ENCODE results near the gene OR4C46.
"Not testable (repeated sequence)": the region's sequence is repeated elsewhere in the genome, so short reads cannot be mapped to it uniquely, and the experiment has no call there.

OR4C46 gene

DNA sequence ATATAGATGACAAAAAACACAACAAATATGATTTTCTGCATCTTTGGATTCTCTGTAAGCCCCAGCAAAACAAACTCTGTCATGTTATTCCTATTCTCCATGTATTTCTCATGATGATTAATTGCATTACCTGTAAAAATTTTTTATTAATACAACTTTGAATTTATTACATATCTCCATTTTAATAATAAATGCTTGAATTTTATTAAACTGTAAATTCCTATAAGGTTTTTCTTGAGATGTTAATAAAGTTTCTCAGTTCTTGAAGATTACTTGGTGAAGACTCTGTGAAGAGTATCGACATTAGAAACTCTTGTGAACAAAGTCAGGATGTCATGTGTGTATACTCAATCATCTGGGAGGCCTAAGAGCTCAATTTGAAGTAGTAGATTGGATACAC, at the start of gene OR4C46:
OR4C46 (minus strand) TSS at position 101 of the 400 bp plus-strand sequence; CDS start at position 101, 0 bp downstream.
- DNase-seq: no peak

DNA sequence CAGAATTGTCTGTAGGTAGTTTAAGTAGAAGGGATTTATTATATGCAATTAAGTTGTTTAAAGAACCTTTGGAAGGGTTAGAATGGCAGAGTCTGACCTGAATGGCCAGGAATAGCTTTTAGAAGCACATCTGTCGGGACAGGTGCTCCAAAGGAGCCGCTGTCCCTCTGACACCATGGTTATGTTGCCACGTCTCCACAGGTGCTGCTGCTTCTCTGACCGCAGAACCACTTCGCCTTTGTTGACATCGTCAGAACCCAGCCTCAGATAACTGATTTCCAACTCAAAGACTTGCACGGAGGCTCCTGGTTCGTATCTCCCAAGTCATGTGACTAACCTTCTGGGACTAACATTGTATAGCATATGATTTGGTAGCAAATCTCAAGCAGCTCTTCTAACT, 41.8 kb upstream of the OR4C46 start:
- not testable (repeated sequence) for DNase-seq

DNA sequence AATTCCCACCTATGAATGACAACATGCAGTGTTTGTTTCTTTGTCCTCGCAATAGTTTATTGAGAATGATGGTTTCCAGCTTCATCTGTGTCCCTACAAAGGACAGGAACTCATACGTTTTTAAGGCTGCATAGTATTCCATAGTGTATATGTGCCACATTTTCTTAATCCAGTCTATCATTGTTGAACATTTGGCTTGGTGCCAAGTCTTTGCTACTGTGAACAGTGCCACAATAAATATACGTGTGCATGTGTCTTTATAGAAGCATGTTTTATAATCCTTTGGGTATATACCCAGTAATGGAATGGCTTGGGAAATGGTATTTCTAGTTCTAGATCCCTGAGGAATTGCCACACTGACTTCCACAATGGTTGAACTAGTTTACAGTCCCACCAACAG, 42.4 kb downstream of the OR4C46 start:
- not testable (repeated sequence) for DNase-seq

DNA sequence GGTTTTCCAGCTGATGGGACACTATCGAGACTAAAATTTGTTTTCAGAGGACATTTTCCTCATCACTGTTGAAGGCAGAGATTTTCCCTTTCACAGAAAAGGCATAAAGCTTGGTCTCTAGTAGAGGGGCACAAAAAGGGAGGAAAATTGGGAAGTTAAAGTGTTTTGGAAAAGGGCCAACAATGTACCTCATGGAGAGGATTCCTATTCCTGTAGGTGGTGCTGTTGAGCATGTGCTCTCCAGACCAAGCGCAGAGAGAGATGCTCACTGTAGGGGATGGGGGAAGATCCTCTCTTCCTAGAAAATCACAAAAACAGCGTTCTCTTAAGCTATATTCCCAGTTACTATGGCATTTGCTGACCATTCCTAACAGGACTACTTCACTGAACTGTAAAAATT, 44.9 kb downstream of the OR4C46 start:
- no peak for DNase-seq

DNA sequence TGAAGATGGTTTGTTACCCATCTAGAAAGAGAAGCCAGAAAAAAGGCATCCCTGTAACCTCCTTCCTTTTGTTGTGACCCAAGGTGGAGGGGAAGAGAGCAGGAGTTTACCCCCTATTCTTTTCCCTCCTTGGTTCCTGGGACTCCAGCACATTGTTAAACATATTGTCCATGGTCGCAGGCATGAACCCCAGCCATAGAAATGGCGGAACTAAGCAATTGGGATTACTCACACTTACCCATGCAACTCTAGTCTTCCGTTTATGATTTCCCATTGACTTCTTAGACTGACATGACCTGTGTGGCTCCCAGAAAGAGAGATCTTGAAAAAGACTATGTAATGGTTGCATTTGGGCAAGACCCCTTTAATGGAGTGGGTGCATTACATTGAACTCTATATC, 45.4 kb downstream of the OR4C46 start:
- DNase-seq: no peak
